Large intestine (tissue), 3 donors: Measurements from ENCODE around the gene UGT8. TPM values are rescaled to one million over a fixed set of nuclear protein-coding genes. Genes with fewer than 3 reads are reported as not detected.
"Not testable (repeated sequence)": the region's sequence is repeated elsewhere in the genome, so short reads cannot be mapped to it uniquely, and the experiment has no call there.

Source experiments
- DNase-seq, 2 donors: peaks; one replicate each; pipeline versions ENCODE4 v3.0.0 to v3.0.0-alpha.2; 2013
- H3K27ac ChIP-seq: one replicate; pipeline ENCODE4 v1.5.1; 2013; ENCODE audit warnings: low read length
- H3K27me3 ChIP-seq: 2 replicates; pipeline ENCODE4 v1.6.1; 2013; ENCODE audit warnings: low read length; ENCODE audit not compliant: control insufficient read depth, insufficient read depth
- H3K36me3 ChIP-seq: 2 replicates; pipeline ENCODE4 v1.6.1; 2013; ENCODE audit warnings: low read length; ENCODE audit not compliant: control insufficient read depth, insufficient read depth
- H3K4me1 ChIP-seq: one replicate; pipeline ENCODE4 v1.6.1; 2013; ENCODE audit warnings: low read length; ENCODE audit not compliant: control insufficient read depth, insufficient read depth
- H3K4me3 ChIP-seq: one replicate; pipeline ENCODE4 v1.5.1; 2013; ENCODE audit warnings: low read length
- H3K9me3 ChIP-seq: one replicate; pipeline ENCODE4 v1.6.1; 2013; ENCODE audit warnings: mild to moderate bottlenecking, low read depth, low read length, moderate library complexity; ENCODE audit not compliant: control insufficient read depth
- WGBS: methylation state at CpG from one replicate; pipeline ENCODE4 v1.1.5; 2013; ENCODE audit warnings: low lambda C conversion rate; ENCODE audit not compliant: insufficient coverage; 5-methylcytosine and 5-hydroxymethylcytosine counted together
- polyA plus RNA-seq: library from polyadenylated mRNA; unstranded; fragments of 120-200 nt; gene quantifications from one replicate; pipeline ENCODE4 v1.2.1, GENCODE V29; 2013

The UGT8 gene
- polyA plus RNA-seq, 1 donor = 76.6 TPM

- WGBS = 9% methylated on average over 2 of the region's 5 CpGs
- Histone ChIP-seq H3K9me3 (no peaks in the 10 kb centered on the region), H3K27me3 (peaks cover 10% of the 10 kb centered on the region), H3K4me1 (peaks cover 21% of the 10 kb centered on the region), H3K27ac (peak overlapping the region; percentile 87), H3K36me3 (no peaks in the 10 kb centered on the region), H3K4me3 (peak overlapping the region; percentile 21)
- DNase-seq = peak in 1 of 2 donors; percentile 59
These were observed 4.9 kb downstream of the UGT8 start for GRCh38 chr4:114603497-114603896.

GRCh38 chr4:114606245-114606644, 7.6 kb downstream of the UGT8 start:
- Histone ChIP-seq H3K4me3 (no peak overlapping the region), H3K27me3 (no peaks in the 10 kb centered on the region), H3K9me3 (no peaks in the 10 kb centered on the region), H3K36me3 (no peaks in the 10 kb centered on the region), H3K27ac (peak overlapping the region; percentile 27), H3K4me1 (peaks cover 21% of the 10 kb centered on the region)
- no CpG with 5 or more reads among the region's 2 CpGs for WGBS
- peak in 1 of 2 donors; percentile 68 for DNase-seq

- Histone ChIP-seq H3K27ac (peak overlapping the region; percentile 27), H3K36me3 (no peaks in the 10 kb centered on the region), H3K9me3 (no peaks in the 10 kb centered on the region), H3K4me1 (peaks cover 21% of the 10 kb centered on the region), H3K4me3 (no peak overlapping the region), H3K27me3 (no peaks in the 10 kb centered on the region)
- DNase-seq = peak in 1 of 2 donors; percentile 67
These were observed 8.4 kb downstream of the UGT8 start for GRCh38 chr4:114607056-114607455.

GRCh38 chr4:114613560-114613959, 15.0 kb downstream of the UGT8 start:
- H3K4me1 ChIP-seq = peaks cover 22% of the 10 kb centered on the region
- peak in 1 of 2 donors; percentile 29 for DNase-seq
- no peak overlapping the region for H3K4me3 ChIP-seq
- 100% methylated on average over 1 of the region's 4 CpGs for WGBS
- H3K27ac ChIP-seq = no peak overlapping the region
- no peaks in the 10 kb centered on the region for H3K27me3 ChIP-seq
- H3K9me3 ChIP-seq = no peaks in the 10 kb centered on the region
- no peaks in the 10 kb centered on the region for H3K36me3 ChIP-seq

- Histone ChIP-seq H3K27me3 (no peaks in the 10 kb centered on the region), H3K36me3 (no peaks in the 10 kb centered on the region), H3K27ac (peak overlapping the region; percentile 75), H3K9me3 (no peaks in the 10 kb centered on the region), H3K4me1 (peaks cover 22% of the 10 kb centered on the region), H3K4me3 (no peak overlapping the region)
- peak; percentile 64 to 88 for DNase-seq
- no CpG with 5 or more reads among the region's 3 CpGs for WGBS
These were observed 16.8 kb downstream of the UGT8 start for GRCh38 chr4:114615435-114615834.

GRCh38 chr4:114616036-114616435, 17.4 kb downstream of the UGT8 start:
- peak overlapping the region; percentile 75 for H3K27ac ChIP-seq
- not testable (repeated sequence) for DNase-seq, H3K4me3 ChIP-seq, H3K27me3 ChIP-seq, H3K9me3 ChIP-seq, H3K36me3 ChIP-seq
- WGBS = no CpG with 5 or more reads among the region's 12 CpGs
- H3K4me1 ChIP-seq = peaks cover 22% of the 10 kb centered on the region

- peak; percentile 35 to 63 for DNase-seq
- Histone ChIP-seq H3K9me3 (no peaks in the 10 kb centered on the region), H3K4me3 (no peak overlapping the region), H3K4me1 (peaks cover 9% of the 10 kb centered on the region), H3K36me3 (peaks cover 9% of the 10 kb centered on the region), H3K27ac (peak overlapping the region; percentile 35), H3K27me3 (no peaks in the 10 kb centered on the region)
- 17% methylated on average over 1 of the region's 2 CpGs for WGBS
These were observed 27.6 kb downstream of the UGT8 start for GRCh38 chr4:114626196-114626595.

- WGBS = 91% methylated on average over 5 of the region's 5 CpGs
- DNase-seq = no peak
- Histone ChIP-seq H3K9me3 (no peaks in the 10 kb centered on the region), H3K4me1 (no peaks in the 10 kb centered on the region), H3K27ac (no peak overlapping the region), H3K36me3 (peaks cover 7% of the 10 kb centered on the region), H3K4me3 (no peak overlapping the region), H3K27me3 (no peaks in the 10 kb centered on the region)
These were observed 37.8 kb downstream of the UGT8 start for GRCh38 chr4:114636192-114636935.

- H3K36me3 ChIP-seq = peaks cover 7% of the 10 kb centered on the region
- no peaks in the 10 kb centered on the region for H3K4me1 ChIP-seq
- no peaks in the 10 kb centered on the region for H3K27me3 ChIP-seq
- WGBS = 70% methylated on average over 3 of the region's 4 CpGs
- H3K27ac ChIP-seq = no peak overlapping the region
- H3K9me3 ChIP-seq = no peaks in the 10 kb centered on the region
- DNase-seq = no peak
- H3K4me3 ChIP-seq = no peak overlapping the region
These were observed 43.7 kb downstream of the UGT8 start for GRCh38 chr4:114642173-114642780.

- H3K36me3 ChIP-seq = no peaks in the 10 kb centered on the region
These were observed 51.3 kb downstream of the UGT8 start for GRCh38 chr4:114649908-114650307.

More at GRCh38 chr4:114649908-114650307, 51.3 kb downstream of the UGT8 start:
- no peak for DNase-seq
- no CpG with 5 or more reads among the region's 1 CpG for WGBS
- no peak overlapping the region for H3K4me3 ChIP-seq
- H3K27ac ChIP-seq = no peak overlapping the region
- no peaks in the 10 kb centered on the region for H3K27me3 ChIP-seq
- H3K9me3 ChIP-seq = no peaks in the 10 kb centered on the region
- peaks cover 7% of the 10 kb centered on the region for H3K4me1 ChIP-seq
